OCI-LY7 (cell line): ENCODE data around the gene SLC8A1. TPM values are rescaled to one million over a fixed set of nuclear protein-coding genes. Genes with fewer than 3 reads are reported as not detected.

ENCODE experiments used
- BruUV-seq: library from RNA; stranded (reverse); fragments of 400-500 nt; replicated peaks from 2 replicates; lab custom pipeline; 2021; lab: Mats Ljungman, UMichigan
- CTCF ChIA-PET: fragments of 300-600 bp; sonication (Branson Sonifier 250); formaldehyde crosslinking; loops from one replicate; lab custom pipeline; 2022; ENCODE audit warnings: antibody characterized with exemption; ENCODE audit not compliant: unreplicated experiment; lab: Charles Lee
- POLR2A ChIA-PET: fragments of 300-600 bp; sonication (Branson Sonifier 250); formaldehyde crosslinking; loops from one replicate; lab custom pipeline; 2022; ENCODE audit warnings: antibody characterized with exemption; lab: Charles Lee
- DNase-seq: peaks from one replicate; pipeline ENCODE4 v3.0.0-alpha.2; 2015; ENCODE audit warnings: low spot score
- H2AFZ ChIP-seq: fragments of 200-600 bp; sonication (generic), shearing (Covaris generic); 2 replicates; pipeline ENCODE4 v1.6.1; 2014; ENCODE audit warnings: mild to moderate bottlenecking, antibody characterized with exemption, low read length, moderate library complexity
- H3K27ac ChIP-seq: fragments of 200-600 bp; sonication (generic); 2 replicates; pipeline ENCODE4 v1.5.1; 2014; ENCODE audit warnings: mixed run types, low read depth, mild to moderate bottlenecking, moderate library complexity, low read length, inconsistent platforms; ENCODE audit not compliant: poor library complexity, severe bottlenecking
- H3K36me3 ChIP-seq: fragments of 200-600 bp; sonication (generic); 2 replicates; pipeline ENCODE4 v1.6.1; 2014; ENCODE audit warnings: mild to moderate bottlenecking, antibody characterized with exemption, low read length, moderate library complexity, mixed read lengths; ENCODE audit not compliant: insufficient read depth
- H3K4me1 ChIP-seq: fragments of 200-600 bp; sonication (generic); 2 replicates; pipeline ENCODE4 v1.5.1; 2014; ENCODE audit warnings: mild to moderate bottlenecking, low read length; ENCODE audit not compliant: insufficient read depth, poor library complexity, severe bottlenecking
- H3K4me2 ChIP-seq: fragments of 200-600 bp; sonication (generic); 2 replicates; pipeline ENCODE4 v1.6.1; 2014; ENCODE audit warnings: mild to moderate bottlenecking, low read length
- H3K4me3 ChIP-seq: fragments of 200-600 bp; sonication (generic); 2 replicates; pipeline ENCODE4 v1.5.1; 2014; ENCODE audit warnings: mild to moderate bottlenecking, low read depth, low read length; ENCODE audit not compliant: poor library complexity, severe bottlenecking
- H3K79me2 ChIP-seq: fragments of 200-600 bp; sonication (generic); 2 replicates; pipeline ENCODE4 v1.6.1; 2016; ENCODE audit warnings: low read depth, mild to moderate bottlenecking, low read length, moderate library complexity, mixed read lengths; ENCODE audit not compliant: insufficient read depth
- H3K9me2 ChIP-seq: fragments of 200-600 bp; sonication (generic); 2 replicates; pipeline ENCODE4 v1.6.1; 2016; ENCODE audit warnings: mild to moderate bottlenecking, low read length, mixed read lengths; ENCODE audit not compliant: insufficient read depth
- H3K9me3 ChIP-seq: fragments of 200-600 bp; sonication (generic); 2 replicates; pipeline ENCODE4 v1.6.1; 2014; ENCODE audit warnings: mild to moderate bottlenecking, mixed run types, low read length, mixed read lengths
- H4K20me1 ChIP-seq: fragments of 200-600 bp; sonication (generic); 2 replicates; pipeline ENCODE4 v1.6.1; 2014; ENCODE audit warnings: mild to moderate bottlenecking, antibody characterized with exemption, low read length, moderate library complexity, mixed read lengths; ENCODE audit not compliant: insufficient read depth
- CTCF ChIP-seq: fragments of 200-600 bp; sonication (generic); conservative IDR thresholded peaks from 2 replicates; pipeline ENCODE4 v1.5.1; 2014; ENCODE audit warnings: mild to moderate bottlenecking, antibody characterized with exemption, low read length, moderate library complexity, mixed read lengths
- EZH2phosphoT487 ChIP-seq: fragments of 200-600 bp; sonication (generic); IDR thresholded peaks from 2 replicates; pipeline ENCODE4 v1.6.1; 2018; ENCODE audit warnings: low read depth, borderline replicate concordance, mild to moderate bottlenecking, mixed run types, antibody characterized with exemption, low read length, moderate library complexity, mixed read lengths
- intact Hi-C: fragments of 100-400 bp; cut with micrococcal nuclease; formaldehyde crosslinking; loops from one replicate; pipeline ENCODE4 v1.10.0; 2022; ENCODE audit not compliant: unreplicated experiment
- total RNA-seq, 2 experiments: library from RNA; depleted of rRNA in 1 of 2; stranded (reverse); fragments of >200 nt in 1 of 2; shearing (Covaris generic) in 1 of 2; gene quantifications; 2 replicates each; pipeline ENCODE4 v1.2.3, GENCODE V29; 2014 to 2022

The SLC8A1 gene
- total RNA-seq, 2 experiments from 2014 or later: 3.6 to 7.3 TPM

- Histone ChIP-seq H3K36me3 (no peaks in the 10 kb centered on the region), H3K79me2 (no peaks in the 10 kb centered on the region), H3K4me2 (peak overlapping the region; percentile 44), H3K9me3 (no peaks in the 10 kb centered on the region; the same call in 1 of the 2 replicates), H3K4me1 (peaks cover 34% of the 10 kb centered on the region), H3K27ac (peak overlapping the region; percentile 71), H3K4me3 (no peak overlapping the region), H2AFZ (no peak overlapping the region), H4K20me1 (no peaks in the 10 kb centered on the region), H3K9me2 (no peaks in the 10 kb centered on the region)
- TF ChIP-seq EZH2phosphoT487: no peak
- peak; percentile 68 for TF ChIP-seq CTCF
- peak; percentile 47 for DNase-seq
- ChIA-PET POLR2A (interaction anchor here (0.6 to 1.6 kb wide), 5 partner anchors 10 to 266 kb away, joined by 3 to 4 read pairs (median 4); no protein-coding TSS in a partner anchor), CTCF (interaction anchor here (0.6 kb wide), 1 partner anchor 327 kb away, joined by 3 read pairs; no protein-coding TSS in a partner anchor)
- no TSS peak for BruUV-seq
- intact Hi-C loops: loop anchor here (2.0 to 5.0 kb wide), 2 partner anchors 17 to 256 kb away; no protein-coding TSS in a partner anchor
Observed at GRCh38 chr2:40178171-40178778, 273.6 kb downstream of the SLC8A1 start.

- H3K27ac ChIP-seq: no peak overlapping the region
- TF ChIP-seq CTCF (no peak), EZH2phosphoT487 (no peak)
- no peaks in the 10 kb centered on the region for H3K79me2 ChIP-seq
- H3K9me2 ChIP-seq: no peaks in the 10 kb centered on the region
- POLR2A ChIA-PET: interaction anchor here (0.7 to 1.6 kb wide), 4 partner anchors 11 to 1297 kb away, joined by 3 to 4 read pairs (median 3); no protein-coding TSS in a partner anchor
- intact Hi-C loops: loop anchor here (5.0 kb wide), 1 partner anchor 255 kb away; no protein-coding TSS in a partner anchor
- no peak overlapping the region for H2AFZ ChIP-seq
- DNase-seq: no peak
- no peaks in the 10 kb centered on the region; the same call in 1 of the 2 replicates for H3K9me3 ChIP-seq
- BruUV-seq: no TSS peak
- no peaks in the 10 kb centered on the region for H3K36me3 ChIP-seq
- no peak overlapping the region for H3K4me3 ChIP-seq
- no peak overlapping the region for H3K4me2 ChIP-seq
- H3K4me1 ChIP-seq: peaks cover 34% of the 10 kb centered on the region
- H4K20me1 ChIP-seq: no peaks in the 10 kb centered on the region
- CTCF ChIA-PET: no interaction called here
Observed at GRCh38 chr2:40177366-40177765, 274.5 kb downstream of the SLC8A1 start.

- Histone ChIP-seq H3K4me3 (no peak overlapping the region), H2AFZ (no peak overlapping the region), H4K20me1 (no peaks in the 10 kb centered on the region), H3K9me2 (no peaks in the 10 kb centered on the region), H3K4me1 (peaks cover 17% of the 10 kb centered on the region), H3K36me3 (no peaks in the 10 kb centered on the region), H3K79me2 (no peaks in the 10 kb centered on the region), H3K4me2 (no peak overlapping the region), H3K27ac (no peak overlapping the region), H3K9me3 (no peaks in the 10 kb centered on the region)
- TF ChIP-seq EZH2phosphoT487 (no peak), CTCF (no peak)
- POLR2A ChIA-PET: interaction anchor here (1.6 kb wide), 1 partner anchor 32 kb away, joined by 3 read pairs; no protein-coding TSS in a partner anchor
- CTCF ChIA-PET: interaction anchor here (0.5 kb wide), 1 partner anchor 260 kb away, joined by 3 read pairs; no protein-coding TSS in a partner anchor
- DNase-seq: no peak
- intact Hi-C loops: no loop called here
- no TSS peak for BruUV-seq
Observed at GRCh38 chr2:40173276-40173675, 278.6 kb downstream of the SLC8A1 start.
